Measurements from ENCODE around the gene SLIT1.

The SLIT1 gene

GRCh38 chr10:97138846-97139245, 46.9 kb downstream of the SLIT1 start:
- DNase-seq (ENCODE audit: low read depth): no peak

- DNase-seq (ENCODE audit: low read depth): no peak
Measured at GRCh38 chr10:97138174-97138573, 47.6 kb downstream of the SLIT1 start.

GRCh38 chr10:97136756-97137155, 49.0 kb downstream of the SLIT1 start:
- no peak for DNase-seq (ENCODE audit: low read depth)

GRCh38 chr10:97135464-97135863, 50.3 kb downstream of the SLIT1 start:
- DNase-seq (ENCODE audit: low read depth): no peak

GRCh38 chr10:97134983-97135382, 50.8 kb downstream of the SLIT1 start:
- DNase-seq (ENCODE audit: low read depth): no peak

GRCh38 chr10:97134110-97134509, 51.6 kb downstream of the SLIT1 start:
- no peak for DNase-seq (ENCODE audit: low read depth)

GRCh38 chr10:97132273-97132672, 53.5 kb downstream of the SLIT1 start:
- DNase-seq (ENCODE audit: low read depth): no peak

GRCh38 chr10:97131666-97132065, 54.1 kb downstream of the SLIT1 start:
- DNase-seq (ENCODE audit: low read depth): no peak

GRCh38 chr10:97131181-97131628, 54.6 kb downstream of the SLIT1 start:
- no peak for DNase-seq (ENCODE audit: low read depth)

GRCh38 chr10:97129666-97130065, 56.1 kb downstream of the SLIT1 start:
- DNase-seq (ENCODE audit: low read depth): no peak

GRCh38 chr10:97128516-97129154, 57.1 kb downstream of the SLIT1 start:
- DNase-seq (ENCODE audit: low read depth): no peak

- no peak for DNase-seq (ENCODE audit: low read depth)
Measured at GRCh38 chr10:97128039-97128492, 57.7 kb downstream of the SLIT1 start.

GRCh38 chr10:97127509-97127908, 58.2 kb downstream of the SLIT1 start:
- DNase-seq (ENCODE audit: low read depth): no peak

- DNase-seq (ENCODE audit: low read depth): no peak
Measured at GRCh38 chr10:97124211-97124610, 61.5 kb downstream of the SLIT1 start.

- DNase-seq (ENCODE audit: low read depth): no peak
Measured at GRCh38 chr10:97123765-97124164, 62.0 kb downstream of the SLIT1 start.

GRCh38 chr10:97121041-97121440, 64.7 kb downstream of the SLIT1 start:
- no peak for DNase-seq (ENCODE audit: low read depth)

- DNase-seq (ENCODE audit: low read depth): no peak
Measured at GRCh38 chr10:97120370-97120769, 65.4 kb downstream of the SLIT1 start.

- DNase-seq (ENCODE audit: low read depth): no peak
Measured at GRCh38 chr10:97119058-97119745, 66.6 kb downstream of the SLIT1 start.

GRCh38 chr10:97117372-97117771, 68.4 kb downstream of the SLIT1 start:
- peak; percentile 0 for DNase-seq (ENCODE audit: low read depth)

- DNase-seq (ENCODE audit: low read depth): no peak
Measured at GRCh38 chr10:97116462-97117162, 69.1 kb downstream of the SLIT1 start.

- DNase-seq (ENCODE audit: low read depth): no peak
Measured at GRCh38 chr10:97115846-97116245, 69.9 kb downstream of the SLIT1 start.

GRCh38 chr10:97111615-97112014, 74.1 kb downstream of the SLIT1 start:
- DNase-seq (ENCODE audit: low read depth): no peak

GRCh38 chr10:97109547-97109946, 76.2 kb downstream of the SLIT1 start:
- no peak for DNase-seq (ENCODE audit: low read depth)
